ENCODE measurements around the gene THBS3. TPM values are rescaled to one million over a fixed set of nuclear protein-coding genes. Genes with fewer than 3 reads are reported as not detected.

THBS3 gene
- total and polyA plus RNA-seq, 2 of the 13 experiments (the other 11 are each of a cell fraction or from before 2014, with no cell fraction given): 0.86 to 3.6 TPM

GRCh38 chr1:155209312-155209721 is 1.6 kb upstream of the THBS3 start (continued):
- TF ChIP-seq, protein P1, sequence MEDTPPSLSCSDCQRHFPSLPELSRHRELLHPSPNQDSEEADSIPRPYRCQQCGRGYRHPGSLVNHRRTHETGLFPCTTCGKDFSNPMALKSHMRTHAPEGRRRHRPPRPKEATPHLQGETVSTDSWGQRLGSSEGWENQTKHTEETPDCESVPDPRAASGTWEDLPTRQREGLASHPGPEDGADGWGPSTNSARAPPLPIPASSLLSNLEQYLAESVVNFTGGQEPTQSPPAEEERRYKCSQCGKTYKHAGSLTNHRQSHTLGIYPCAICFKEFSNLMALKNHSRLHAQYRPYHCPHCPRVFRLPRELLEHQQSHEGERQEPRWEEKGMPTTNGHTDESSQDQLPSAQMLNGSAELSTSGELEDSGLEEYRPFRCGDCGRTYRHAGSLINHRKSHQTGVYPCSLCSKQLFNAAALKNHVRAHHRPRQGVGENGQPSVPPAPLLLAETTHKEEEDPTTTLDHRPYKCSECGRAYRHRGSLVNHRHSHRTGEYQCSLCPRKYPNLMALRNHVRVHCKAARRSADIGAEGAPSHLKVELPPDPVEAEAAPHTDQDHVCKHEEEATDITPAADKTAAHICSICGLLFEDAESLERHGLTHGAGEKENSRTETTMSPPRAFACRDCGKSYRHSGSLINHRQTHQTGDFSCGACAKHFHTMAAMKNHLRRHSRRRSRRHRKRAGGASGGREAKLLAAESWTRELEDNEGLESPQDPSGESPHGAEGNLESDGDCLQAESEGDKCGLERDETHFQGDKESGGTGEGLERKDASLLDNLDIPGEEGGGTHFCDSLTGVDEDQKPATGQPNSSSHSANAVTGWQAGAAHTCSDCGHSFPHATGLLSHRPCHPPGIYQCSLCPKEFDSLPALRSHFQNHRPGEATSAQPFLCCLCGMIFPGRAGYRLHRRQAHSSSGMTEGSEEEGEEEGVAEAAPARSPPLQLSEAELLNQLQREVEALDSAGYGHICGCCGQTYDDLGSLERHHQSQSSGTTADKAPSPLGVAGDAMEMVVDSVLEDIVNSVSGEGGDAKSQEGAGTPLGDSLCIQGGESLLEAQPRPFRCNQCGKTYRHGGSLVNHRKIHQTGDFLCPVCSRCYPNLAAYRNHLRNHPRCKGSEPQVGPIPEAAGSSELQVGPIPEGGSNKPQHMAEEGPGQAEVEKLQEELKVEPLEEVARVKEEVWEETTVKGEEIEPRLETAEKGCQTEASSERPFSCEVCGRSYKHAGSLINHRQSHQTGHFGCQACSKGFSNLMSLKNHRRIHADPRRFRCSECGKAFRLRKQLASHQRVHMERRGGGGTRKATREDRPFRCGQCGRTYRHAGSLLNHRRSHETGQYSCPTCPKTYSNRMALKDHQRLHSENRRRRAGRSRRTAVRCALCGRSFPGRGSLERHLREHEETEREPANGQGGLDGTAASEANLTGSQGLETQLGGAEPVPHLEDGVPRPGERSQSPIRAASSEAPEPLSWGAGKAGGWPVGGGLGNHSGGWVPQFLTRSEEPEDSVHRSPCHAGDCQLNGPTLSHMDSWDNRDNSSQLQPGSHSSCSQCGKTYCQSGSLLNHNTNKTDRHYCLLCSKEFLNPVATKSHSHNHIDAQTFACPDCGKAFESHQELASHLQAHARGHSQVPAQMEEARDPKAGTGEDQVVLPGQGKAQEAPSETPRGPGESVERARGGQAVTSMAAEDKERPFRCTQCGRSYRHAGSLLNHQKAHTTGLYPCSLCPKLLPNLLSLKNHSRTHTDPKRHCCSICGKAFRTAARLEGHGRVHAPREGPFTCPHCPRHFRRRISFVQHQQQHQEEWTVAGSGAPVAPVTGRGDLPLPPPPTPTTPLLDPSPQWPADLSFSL (CRISPR knock-in tag; IDR thresholded peaks at IDR 0.05): 0 out of 2 replicates have a peak, but pooled peaks have one; percentile 47
- TF ChIP-seq ZMAT3 (CRISPR knock-in tag; conservative IDR thresholded peaks at IDR 0.05) (no peak; the same call in 1 of the 2 replicates), MTA3 (CRISPR knock-in tag; IDR thresholded peaks at IDR 0.05) (no peak), IKZF4 (CRISPR knock-in tag; IDR thresholded peaks at IDR 0.05; ENCODE audit: borderline replicate concordance, low read depth, not compliant biosample characterization) (no peak), SP1 (IDR thresholded peaks at IDR 0.05) (no peak), SP1 (CRISPR knock-in tag; IDR thresholded peaks at IDR 0.05) (no peak), ZNF350 (CRISPR knock-in tag; IDR thresholded peaks at IDR 0.05; ENCODE audit: borderline replicate concordance, low read depth) (no peak), PHF5A (CRISPR knock-in tag; IDR thresholded peaks at IDR 0.05; ENCODE audit: low read depth, unreplicated experiment) (no peak), ZNF354B (CRISPR knock-in tag; IDR thresholded peaks at IDR 0.05) (no peak), PATZ1 (CRISPR knock-in tag; IDR thresholded peaks at IDR 0.05) (no peak), ZNF326 (CRISPR knock-in tag; IDR thresholded peaks at IDR 0.05; ENCODE audit: borderline replicate concordance) (no peak), ZNF331 (CRISPR knock-in tag; IDR thresholded peaks at IDR 0.05) (0 out of 2 replicates have a peak, but pooled peaks have one; percentile 5)
- TF ChIP-seq, protein P2, sequence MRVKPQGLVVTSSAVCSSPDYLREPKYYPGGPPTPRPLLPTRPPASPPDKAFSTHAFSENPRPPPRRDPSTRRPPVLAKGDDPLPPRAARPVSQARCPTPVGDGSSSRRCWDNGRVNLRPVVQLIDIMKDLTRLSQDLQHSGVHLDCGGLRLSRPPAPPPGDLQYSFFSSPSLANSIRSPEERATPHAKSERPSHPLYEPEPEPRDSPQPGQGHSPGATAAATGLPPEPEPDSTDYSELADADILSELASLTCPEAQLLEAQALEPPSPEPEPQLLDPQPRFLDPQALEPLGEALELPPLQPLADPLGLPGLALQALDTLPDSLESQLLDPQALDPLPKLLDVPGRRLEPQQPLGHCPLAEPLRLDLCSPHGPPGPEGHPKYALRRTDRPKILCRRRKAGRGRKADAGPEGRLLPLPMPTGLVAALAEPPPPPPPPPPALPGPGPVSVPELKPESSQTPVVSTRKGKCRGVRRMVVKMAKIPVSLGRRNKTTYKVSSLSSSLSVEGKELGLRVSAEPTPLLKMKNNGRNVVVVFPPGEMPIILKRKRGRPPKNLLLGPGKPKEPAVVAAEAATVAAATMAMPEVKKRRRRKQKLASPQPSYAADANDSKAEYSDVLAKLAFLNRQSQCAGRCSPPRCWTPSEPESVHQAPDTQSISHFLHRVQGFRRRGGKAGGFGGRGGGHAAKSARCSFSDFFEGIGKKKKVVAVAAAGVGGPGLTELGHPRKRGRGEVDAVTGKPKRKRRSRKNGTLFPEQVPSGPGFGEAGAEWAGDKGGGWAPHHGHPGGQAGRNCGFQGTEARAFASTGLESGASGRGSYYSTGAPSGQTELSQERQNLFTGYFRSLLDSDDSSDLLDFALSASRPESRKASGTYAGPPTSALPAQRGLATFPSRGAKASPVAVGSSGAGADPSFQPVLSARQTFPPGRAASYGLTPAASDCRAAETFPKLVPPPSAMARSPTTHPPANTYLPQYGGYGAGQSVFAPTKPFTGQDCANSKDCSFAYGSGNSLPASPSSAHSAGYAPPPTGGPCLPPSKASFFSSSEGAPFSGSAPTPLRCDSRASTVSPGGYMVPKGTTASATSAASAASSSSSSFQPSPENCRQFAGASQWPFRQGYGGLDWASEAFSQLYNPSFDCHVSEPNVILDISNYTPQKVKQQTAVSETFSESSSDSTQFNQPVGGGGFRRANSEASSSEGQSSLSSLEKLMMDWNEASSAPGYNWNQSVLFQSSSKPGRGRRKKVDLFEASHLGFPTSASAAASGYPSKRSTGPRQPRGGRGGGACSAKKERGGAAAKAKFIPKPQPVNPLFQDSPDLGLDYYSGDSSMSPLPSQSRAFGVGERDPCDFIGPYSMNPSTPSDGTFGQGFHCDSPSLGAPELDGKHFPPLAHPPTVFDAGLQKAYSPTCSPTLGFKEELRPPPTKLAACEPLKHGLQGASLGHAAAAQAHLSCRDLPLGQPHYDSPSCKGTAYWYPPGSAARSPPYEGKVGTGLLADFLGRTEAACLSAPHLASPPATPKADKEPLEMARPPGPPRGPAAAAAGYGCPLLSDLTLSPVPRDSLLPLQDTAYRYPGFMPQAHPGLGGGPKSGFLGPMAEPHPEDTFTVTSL (CRISPR knock-in tag; IDR thresholded peaks at IDR 0.05; ENCODE audit: borderline replicate concordance): no peak
- TF ChIP-seq, protein P3, sequence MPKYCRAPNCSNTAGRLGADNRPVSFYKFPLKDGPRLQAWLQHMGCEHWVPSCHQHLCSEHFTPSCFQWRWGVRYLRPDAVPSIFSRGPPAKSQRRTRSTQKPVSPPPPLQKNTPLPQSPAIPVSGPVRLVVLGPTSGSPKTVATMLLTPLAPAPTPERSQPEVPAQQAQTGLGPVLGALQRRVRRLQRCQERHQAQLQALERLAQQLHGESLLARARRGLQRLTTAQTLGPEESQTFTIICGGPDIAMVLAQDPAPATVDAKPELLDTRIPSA (CRISPR knock-in tag; IDR thresholded peaks at IDR 0.05; ENCODE audit: borderline replicate concordance): no peak
